Measurements from ENCODE around the gene HARBI1.

GRCh38 chr11:46560300-46560991, 56.6 kb downstream of the HARBI1 start:
- TF ChIP-seq POLR2A (IDR thresholded peaks at IDR 0.05; ENCODE audit: low read length) (no peak), GATA1 (IDR thresholded peaks at IDR 0.05; ENCODE audit: low read depth, low read length) (no peak)

All from erythroblast (primary cell).